ENCODE measurements around the gene AXIN2. TPM values are rescaled to one million over a fixed set of nuclear protein-coding genes. Genes with fewer than 3 reads are reported as not detected.

AXIN2 gene
- total and polyA plus RNA-seq, 8 donors, result 25.0 to 65.7 (median 59.5) TPM

DNA sequence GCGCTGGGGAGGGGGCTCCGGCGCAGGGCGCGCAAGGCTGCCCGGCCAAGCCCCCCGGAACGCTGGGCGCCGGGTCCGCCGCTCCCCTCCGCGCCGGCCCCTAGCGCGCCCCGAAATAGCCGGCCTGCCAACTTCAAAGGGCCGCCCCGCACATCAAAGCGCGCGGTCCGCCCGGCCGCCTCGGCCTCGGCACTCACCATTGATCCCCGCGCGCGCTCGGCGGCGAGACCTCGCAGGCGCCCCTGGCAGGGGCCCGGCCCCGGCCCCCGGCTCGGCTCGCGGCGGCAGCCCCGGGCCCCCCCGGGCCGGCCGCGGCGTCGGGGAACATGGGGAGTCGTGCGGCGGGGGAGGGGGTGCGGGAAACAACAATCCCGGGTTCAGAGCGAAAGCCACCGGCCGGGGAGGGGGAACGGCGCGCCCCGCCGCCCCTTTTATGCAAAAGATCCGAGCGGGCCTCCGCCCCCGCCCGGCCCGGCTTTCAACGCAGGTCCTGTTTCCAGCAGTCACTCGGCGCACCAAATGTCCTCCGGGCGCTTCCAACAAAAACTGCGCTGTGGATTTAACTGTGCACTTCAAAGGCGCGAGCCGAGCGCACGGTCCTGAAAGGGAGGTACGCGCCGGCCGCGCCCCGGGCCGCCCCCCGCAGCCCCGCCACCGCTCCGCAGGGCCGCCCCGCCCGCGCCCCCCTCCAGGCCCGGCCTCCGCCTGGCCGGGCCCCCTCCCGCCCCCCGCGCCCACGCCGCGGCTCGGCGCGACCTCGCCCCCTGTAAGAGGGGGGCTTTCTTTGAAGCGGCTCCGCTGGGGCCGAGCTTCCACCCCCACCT, 608 bp downstream of the AXIN2 start:
- peak; percentile 85 to 94 (median 88) for DNase-seq
- H3K36me3 ChIP-seq, result no peaks in the 10 kb centered on the region
- TF ChIP-seq, protein P1, sequence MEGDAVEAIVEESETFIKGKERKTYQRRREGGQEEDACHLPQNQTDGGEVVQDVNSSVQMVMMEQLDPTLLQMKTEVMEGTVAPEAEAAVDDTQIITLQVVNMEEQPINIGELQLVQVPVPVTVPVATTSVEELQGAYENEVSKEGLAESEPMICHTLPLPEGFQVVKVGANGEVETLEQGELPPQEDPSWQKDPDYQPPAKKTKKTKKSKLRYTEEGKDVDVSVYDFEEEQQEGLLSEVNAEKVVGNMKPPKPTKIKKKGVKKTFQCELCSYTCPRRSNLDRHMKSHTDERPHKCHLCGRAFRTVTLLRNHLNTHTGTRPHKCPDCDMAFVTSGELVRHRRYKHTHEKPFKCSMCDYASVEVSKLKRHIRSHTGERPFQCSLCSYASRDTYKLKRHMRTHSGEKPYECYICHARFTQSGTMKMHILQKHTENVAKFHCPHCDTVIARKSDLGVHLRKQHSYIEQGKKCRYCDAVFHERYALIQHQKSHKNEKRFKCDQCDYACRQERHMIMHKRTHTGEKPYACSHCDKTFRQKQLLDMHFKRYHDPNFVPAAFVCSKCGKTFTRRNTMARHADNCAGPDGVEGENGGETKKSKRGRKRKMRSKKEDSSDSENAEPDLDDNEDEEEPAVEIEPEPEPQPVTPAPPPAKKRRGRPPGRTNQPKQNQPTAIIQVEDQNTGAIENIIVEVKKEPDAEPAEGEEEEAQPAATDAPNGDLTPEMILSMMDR (IDR thresholded peaks at IDR 0.05), result no peak
- peaks cover 0 to 72% of the 10 kb centered on the region in 2 donors for H3K27me3 ChIP-seq
- intact Hi-C loops (cut with DNase I), result no loop called here
- no peaks in the 10 kb centered on the region for H3K9me3 ChIP-seq
- ATAC-seq, result peak; percentile 20
- peak overlapping the region; percentile 86 to 94 for H3K27ac ChIP-seq
- peak overlapping the region in 1 of 2 donors; percentile 31 for H3K4me3 ChIP-seq
- peaks cover 5 to 19% of the 10 kb centered on the region in 2 donors for H3K4me1 ChIP-seq

DNA sequence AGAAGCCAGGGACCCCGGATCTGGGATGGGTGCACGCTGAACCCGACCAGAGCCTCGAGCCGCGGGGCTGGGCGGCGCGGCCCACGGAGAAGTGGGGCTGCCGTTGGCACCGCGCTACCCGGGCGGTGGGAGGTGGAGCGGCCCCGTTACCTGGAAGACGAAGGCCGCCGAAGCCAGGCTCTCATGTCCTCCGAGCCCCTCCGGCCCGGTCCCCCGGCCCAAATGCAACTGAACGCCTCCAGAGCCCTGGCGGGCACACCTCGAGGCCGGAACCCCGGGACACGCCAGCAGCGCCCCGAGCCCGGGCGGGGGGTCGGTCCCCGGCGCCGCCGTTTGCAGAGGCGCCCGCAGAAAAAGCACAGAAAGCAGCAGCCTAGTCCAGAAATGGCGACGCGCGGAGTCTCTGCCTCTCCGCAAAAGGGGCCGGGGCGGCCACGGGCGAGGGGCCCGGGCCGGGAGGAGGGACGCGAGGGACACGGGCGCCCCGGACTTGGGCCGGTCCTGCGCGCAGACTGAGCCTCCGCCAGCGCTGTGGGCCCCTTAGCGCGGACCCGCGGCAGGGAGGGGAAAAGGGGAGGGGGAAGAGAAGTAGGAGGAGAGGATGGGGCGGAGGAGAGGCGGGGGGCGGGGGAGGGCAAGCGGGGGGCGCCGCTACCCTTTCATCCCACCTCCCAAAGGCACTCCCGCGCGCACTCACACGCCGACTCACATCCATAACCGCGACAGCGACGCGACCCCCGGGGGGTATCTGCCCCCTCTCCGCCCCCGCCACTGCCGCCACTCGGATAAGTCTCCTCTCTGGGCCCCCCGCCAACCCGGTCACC, 1.4 kb downstream of the AXIN2 start:
- Histone ChIP-seq H3K27ac (peak overlapping the region; percentile 86 to 94), H3K27me3 (peaks cover 0 to 72% of the 10 kb centered on the region in 2 donors), H3K4me3 (no peak overlapping the region), H3K4me1 (peaks cover 5 to 19% of the 10 kb centered on the region in 2 donors), H3K36me3 (no peaks in the 10 kb centered on the region), H3K9me3 (no peaks in the 10 kb centered on the region)
- DNase-seq (peak in 2 of 4 donors; percentile 83 to 86), ATAC-seq (peak; percentile 23)
- intact Hi-C loops (cut with DNase I), result loop anchor here (5.0 to 10.0 kb wide), 3 partner anchors 105 to 265 kb away; no protein-coding TSS in a partner anchor
- TF ChIP-seq, protein P1 (IDR thresholded peaks at IDR 0.05), result no peak

DNA sequence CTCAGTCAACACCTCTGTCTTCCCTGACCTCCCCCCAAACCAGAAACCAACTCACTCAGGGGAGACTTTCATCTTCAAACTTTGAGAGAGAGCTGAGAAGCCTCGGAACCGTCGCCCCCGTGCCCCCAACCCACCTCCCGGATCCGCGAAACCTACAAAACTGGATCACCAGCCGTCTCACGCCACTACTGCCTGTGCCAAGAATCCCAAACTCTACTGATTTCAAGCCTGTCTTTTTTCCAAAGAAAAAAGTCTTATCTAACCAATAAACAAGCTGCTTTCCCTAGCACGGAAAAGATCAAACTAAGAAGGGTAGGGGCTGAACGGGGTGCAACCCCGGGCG, 2.0 kb downstream of the AXIN2 start:
- Histone ChIP-seq H3K36me3 (no peaks in the 10 kb centered on the region), H3K9me3 (no peaks in the 10 kb centered on the region), H3K27ac (peak overlapping the region; percentile 86 to 94), H3K27me3 (peaks cover 0 to 72% of the 10 kb centered on the region in 2 donors), H3K4me3 (no peak overlapping the region), H3K4me1 (peaks cover 9 to 19% of the 10 kb centered on the region in 2 donors)
- ATAC-seq, result no peak
- intact Hi-C loops (cut with DNase I), result loop anchor here (5.0 to 10.0 kb wide), 3 partner anchors 105 to 265 kb away; no protein-coding TSS in a partner anchor
- no peak for DNase-seq
- TF ChIP-seq, protein P1 (IDR thresholded peaks at IDR 0.05), result no peak

DNA sequence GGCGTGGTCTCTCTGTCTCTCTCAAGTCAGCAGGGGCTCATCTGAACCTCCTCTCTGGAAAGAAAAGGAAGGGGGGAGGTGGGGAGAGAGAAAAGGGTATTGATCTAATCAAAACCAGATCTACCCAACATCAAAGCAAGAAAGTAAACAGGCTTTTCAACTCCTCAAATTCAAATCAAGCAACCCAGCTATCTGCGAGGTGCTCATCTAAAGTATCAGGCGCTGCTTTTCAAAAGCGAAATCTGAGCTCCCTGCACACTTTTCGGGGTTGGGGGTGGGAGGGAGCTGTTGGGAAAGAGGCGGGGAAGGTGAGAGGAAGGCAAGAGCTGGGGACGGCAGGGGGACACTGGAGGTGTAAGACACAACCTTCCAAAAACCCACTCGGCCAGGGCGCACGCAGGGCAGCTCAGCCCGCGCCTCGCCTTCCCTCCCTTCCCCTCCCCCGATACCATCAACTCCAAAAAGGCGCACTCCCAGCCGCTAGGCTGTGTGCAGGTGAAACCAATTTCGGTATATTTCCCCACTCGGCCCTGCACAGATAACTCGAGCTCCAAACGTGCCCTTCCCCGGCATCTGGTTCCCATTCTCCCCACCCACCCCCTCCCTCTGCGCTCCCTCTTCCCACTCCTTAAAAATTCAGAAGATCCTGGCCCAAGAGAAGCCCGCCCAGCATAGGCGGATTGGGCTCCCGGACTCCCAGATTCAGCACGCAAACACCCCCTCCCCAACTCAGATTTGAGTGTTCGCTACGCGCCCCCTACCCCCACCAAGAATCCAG, 2.6 kb downstream of the AXIN2 start:
- H3K27ac ChIP-seq, result peak overlapping the region; percentile 86 to 94
- no peak overlapping the region for H3K4me3 ChIP-seq
- H3K27me3 ChIP-seq, result peaks cover 0 to 72% of the 10 kb centered on the region in 2 donors
- H3K9me3 ChIP-seq, result no peaks in the 10 kb centered on the region
- TF ChIP-seq, protein P1 (IDR thresholded peaks at IDR 0.05), result no peak
- ATAC-seq, result no peak
- intact Hi-C loops (cut with DNase I), result loop anchor here (5.0 to 10.0 kb wide), 3 partner anchors 104 to 264 kb away; no protein-coding TSS in a partner anchor
- no peaks in the 10 kb centered on the region for H3K36me3 ChIP-seq
- peak in 2 of 4 donors; percentile 35 to 76 for DNase-seq
- peaks cover 15 to 19% of the 10 kb centered on the region in 2 donors for H3K4me1 ChIP-seq
